H1 (cell line): ENCODE measurements around the gene NMT1. TPM values are rescaled to one million over a fixed set of nuclear protein-coding genes. Genes with fewer than 3 reads are reported as not detected.

Experiments used
- GABPA ChIP-seq: IDR thresholded peaks from 2 replicates; pipeline ENCODE4 v1.6.1; 2011; ENCODE audit warnings: mild to moderate bottlenecking, low read length, moderate library complexity, borderline replicate concordance; ENCODE audit not compliant: insufficient read depth
- polyA plus RNA-seq, 7 experiments: library from polyadenylated mRNA; depleted of rRNA in 3 of 7; stranded (reverse) in 5 of 7; unstranded in 2 of 7; fragments of >200 nt in 5 of 7; fragments of 200-250 nt in 2 of 7; gene quantifications; 1 replicate in 5 of 7; 2 replicates in 1 of 7; 4 replicates in 1 of 7; pipeline versions ENCODE4 v1.2.1 to v1.2.3, GENCODE V29; 2011 to 2013; ENCODE audit warnings: missing spikeins in 2 of 7, mixed read lengths in 2 of 7
- total RNA-seq: library from RNA; stranded (reverse); fragmentation: NEBNext Ultra II Directional; extraction: Animal tissue kit (Norgen Biotek cat#: 25700); gene quantifications from 2 replicates; pipeline ENCODE4 v1.2.1, GENCODE V29; 2021

The NMT1 gene
- total and polyA plus RNA-seq, 2 of the 8 experiments (the other 6 are each of a cell fraction or from before 2014, with no cell fraction given), result 42.9 to 149 TPM

DNA sequence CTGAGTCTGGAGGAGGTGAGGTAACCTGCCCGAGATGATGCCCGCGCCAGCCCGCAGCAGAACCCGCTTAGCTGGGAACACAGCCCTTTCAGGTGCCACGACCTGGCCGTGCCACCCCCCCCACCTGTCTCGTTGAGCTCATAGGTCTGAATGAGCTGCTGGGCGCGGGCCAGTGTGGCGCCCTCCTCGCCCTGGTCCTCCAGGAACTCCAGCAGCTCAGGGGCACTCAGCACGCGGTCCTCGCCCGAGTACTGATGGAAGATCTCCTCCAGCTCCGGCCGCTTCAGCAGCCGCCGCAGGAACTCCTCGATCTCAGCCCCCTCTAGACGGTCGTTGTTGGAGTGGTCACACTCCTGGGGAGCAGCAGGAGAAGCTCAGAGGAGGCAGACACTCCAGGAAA lies 57.6 kb downstream of the NMT1 start (continued):
- no peak for TF ChIP-seq GABPA
